Loucy (cell line): ENCODE data around the gene KBTBD2.
"Not testable (repeated sequence)": the region's sequence is repeated elsewhere in the genome, so short reads cannot be mapped to it uniquely, and the experiment has no call there.

Experiments used
- H2AFZ ChIP-seq: fragments of 200-600 bp; sonication (generic); 2 replicates; pipeline ENCODE4 v1.6.0; 2016; ENCODE audit warnings: antibody characterized with exemption, mild to moderate bottlenecking, low read length, moderate library complexity
- H3F3A ChIP-seq: fragments of 200-600 bp; 2 replicates; pipeline ENCODE4 v1.6.0; 2016; ENCODE audit warnings: antibody characterized with exemption, low read depth, mild to moderate bottlenecking
- H3K27me3 ChIP-seq: fragments of 200-600 bp; sonication (generic); 2 replicates; pipeline ENCODE4 v1.6.1; 2014; ENCODE audit warnings: low read length, mild to moderate bottlenecking; ENCODE audit not compliant: insufficient read depth, poor library complexity, severe bottlenecking
- H3K36me3 ChIP-seq: fragments of 200-600 bp; sonication (generic); 2 replicates; pipeline ENCODE4 v1.6.1; 2016; ENCODE audit warnings: low read length; ENCODE audit not compliant: insufficient read depth
- H3K4me1 ChIP-seq: fragments of 200-600 bp; sonication (generic); 2 replicates; pipeline ENCODE4 v1.5.1; 2014; ENCODE audit warnings: low read length, mild to moderate bottlenecking; ENCODE audit not compliant: insufficient read depth, poor library complexity, severe bottlenecking
- H3K4me2 ChIP-seq: fragments of 200-600 bp; sonication (generic); 2 replicates; pipeline ENCODE4 v1.6.0; 2014; ENCODE audit warnings: antibody characterized with exemption, low read length, low read depth, mild to moderate bottlenecking; ENCODE audit not compliant: poor library complexity, severe bottlenecking
- H3K4me3 ChIP-seq: fragments of 200-600 bp; sonication (generic); 2 replicates; pipeline ENCODE4 v1.5.1; 2014; ENCODE audit warnings: low read length, mild to moderate bottlenecking, mixed read lengths; ENCODE audit not compliant: poor library complexity, severe bottlenecking
- H3K79me2 ChIP-seq: fragments of 200-600 bp; sonication (generic); 2 replicates; pipeline ENCODE4 v1.6.1; 2014; ENCODE audit warnings: low read length; ENCODE audit not compliant: insufficient read depth
- H3K9ac ChIP-seq: fragments of 200-600 bp; sonication (generic); 2 replicates; pipeline ENCODE4 v1.6.0; 2014; ENCODE audit warnings: mild to moderate bottlenecking, low read depth, low read length, moderate library complexity; ENCODE audit not compliant: poor library complexity, severe bottlenecking
- H3K9me2 ChIP-seq: fragments of 200-600 bp; sonication (generic); replicated peaks from 2 replicates; pipeline ENCODE4 v1.6.1; 2016; ENCODE audit warnings: low read depth, low read length, mixed read lengths
- H3K9me3 ChIP-seq: fragments of 200-600 bp; sonication (generic); 2 replicates; pipeline ENCODE4 v1.6.1; 2014; ENCODE audit warnings: mild to moderate bottlenecking, antibody characterized with exemption, low read length, low read depth; ENCODE audit not compliant: insufficient read depth
- H4K20me1 ChIP-seq: fragments of 200-600 bp; sonication (generic); 2 replicates; pipeline ENCODE4 v1.6.0; 2014; ENCODE audit warnings: antibody characterized with exemption, low read length, mild to moderate bottlenecking; ENCODE audit not compliant: insufficient read depth, poor library complexity, severe bottlenecking
- EZH2phosphoT487 ChIP-seq: fragments of 200-600 bp; IDR thresholded peaks from 2 replicates; pipeline ENCODE4 v1.6.1; 2018; ENCODE audit warnings: antibody characterized with exemption, mild to moderate bottlenecking, moderate library complexity, borderline replicate concordance
- TF ChIP-seq, protein P1 (sequence below): fragments of 200-600 bp; sonication (generic); conservative IDR thresholded peaks from 2 replicates; pipeline ENCODE4 v1.5.1; 2014; ENCODE audit warnings: mild to moderate bottlenecking, antibody characterized with exemption, low read length

KBTBD2 gene

DNA sequence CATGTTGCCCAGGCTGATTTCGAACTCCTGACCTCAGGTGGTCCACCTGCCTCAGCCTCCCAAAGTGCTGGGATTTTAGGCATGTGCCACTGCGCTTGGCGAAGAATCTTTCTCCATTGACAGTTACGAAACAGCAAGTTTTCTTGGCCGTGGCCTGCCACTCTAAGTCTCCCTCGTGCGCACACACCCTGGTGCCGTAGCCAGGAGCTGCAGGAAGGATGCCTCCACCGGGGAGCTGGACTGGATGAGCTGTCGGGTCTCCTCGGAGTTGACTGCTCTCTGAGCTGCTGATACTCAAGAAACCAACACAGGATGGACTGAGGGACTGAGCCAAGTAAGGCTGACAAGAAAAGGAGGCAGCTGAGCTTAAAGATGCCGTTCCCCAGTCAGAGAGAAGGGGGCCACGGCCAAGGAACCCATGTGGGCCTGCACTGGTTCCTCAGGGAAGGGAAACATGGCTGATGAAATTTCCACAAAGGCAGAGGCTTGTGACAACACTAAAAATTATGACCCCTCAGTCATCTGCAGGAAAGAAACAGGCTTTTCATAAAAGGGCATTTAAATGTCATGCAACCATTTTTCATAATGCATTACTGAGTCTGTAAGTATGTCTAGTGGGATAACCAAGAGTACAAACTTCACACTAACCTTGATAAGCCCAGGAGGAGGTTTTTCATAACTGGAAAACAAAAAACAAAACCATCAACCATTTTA is 38.0 kb upstream of the KBTBD2 start:
- H3K79me2 ChIP-seq, result no peaks in the 10 kb centered on the region
- no peak overlapping the region for H3K9ac ChIP-seq
- no peaks in the 10 kb centered on the region for H4K20me1 ChIP-seq
- H3K27me3 ChIP-seq, result peaks cover 5% of the 10 kb centered on the region
- H3K36me3 ChIP-seq, result no peaks in the 10 kb centered on the region
- no peak for TF ChIP-seq EZH2phosphoT487
- TF ChIP-seq, protein P1, sequence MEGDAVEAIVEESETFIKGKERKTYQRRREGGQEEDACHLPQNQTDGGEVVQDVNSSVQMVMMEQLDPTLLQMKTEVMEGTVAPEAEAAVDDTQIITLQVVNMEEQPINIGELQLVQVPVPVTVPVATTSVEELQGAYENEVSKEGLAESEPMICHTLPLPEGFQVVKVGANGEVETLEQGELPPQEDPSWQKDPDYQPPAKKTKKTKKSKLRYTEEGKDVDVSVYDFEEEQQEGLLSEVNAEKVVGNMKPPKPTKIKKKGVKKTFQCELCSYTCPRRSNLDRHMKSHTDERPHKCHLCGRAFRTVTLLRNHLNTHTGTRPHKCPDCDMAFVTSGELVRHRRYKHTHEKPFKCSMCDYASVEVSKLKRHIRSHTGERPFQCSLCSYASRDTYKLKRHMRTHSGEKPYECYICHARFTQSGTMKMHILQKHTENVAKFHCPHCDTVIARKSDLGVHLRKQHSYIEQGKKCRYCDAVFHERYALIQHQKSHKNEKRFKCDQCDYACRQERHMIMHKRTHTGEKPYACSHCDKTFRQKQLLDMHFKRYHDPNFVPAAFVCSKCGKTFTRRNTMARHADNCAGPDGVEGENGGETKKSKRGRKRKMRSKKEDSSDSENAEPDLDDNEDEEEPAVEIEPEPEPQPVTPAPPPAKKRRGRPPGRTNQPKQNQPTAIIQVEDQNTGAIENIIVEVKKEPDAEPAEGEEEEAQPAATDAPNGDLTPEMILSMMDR, result no peak
- H3K4me1 ChIP-seq, result no peaks in the 10 kb centered on the region
- H3K4me2 ChIP-seq, result no peak overlapping the region
- no peak overlapping the region for H2AFZ ChIP-seq
- H3K9me3 ChIP-seq, result no peaks in the 10 kb centered on the region
- H3K9me2 ChIP-seq, result no peaks in the 10 kb centered on the region
- no peak overlapping the region for H3K4me3 ChIP-seq
- H3F3A ChIP-seq, result no peaks in the 10 kb centered on the region

DNA sequence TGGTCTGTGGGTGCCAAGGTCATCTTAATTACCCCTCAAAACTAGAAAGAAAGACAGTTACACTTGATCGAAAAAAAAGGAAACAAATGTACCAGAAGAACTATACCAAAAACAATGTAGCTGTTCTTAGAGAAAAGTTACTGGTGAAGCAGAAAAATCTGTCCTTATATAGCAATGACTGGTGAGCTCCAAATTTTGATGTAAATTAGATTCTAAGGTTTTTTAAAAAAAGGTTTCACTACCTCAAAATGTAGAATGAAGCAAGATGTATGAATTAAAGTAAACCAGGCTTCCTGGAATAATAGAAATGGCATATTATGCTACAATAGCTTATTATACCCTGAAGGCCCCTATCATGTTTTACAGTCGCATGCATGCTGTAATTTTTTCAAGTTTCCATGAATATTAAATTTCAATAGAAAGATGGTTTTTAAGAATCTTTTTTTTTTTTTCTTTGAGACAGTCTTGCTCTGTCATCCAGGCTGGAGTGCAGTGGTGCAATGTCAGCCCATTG is 37.3 kb upstream of the KBTBD2 start:
- Histone ChIP-seq H3K4me2 (no peak overlapping the region), H3F3A (no peaks in the 10 kb centered on the region), H3K4me3 (no peak overlapping the region), H3K9ac (no peak overlapping the region), H4K20me1 (no peaks in the 10 kb centered on the region), H3K9me3 (no peaks in the 10 kb centered on the region), H3K4me1 (no peaks in the 10 kb centered on the region), H2AFZ (no peak overlapping the region), H3K27me3 (peaks cover 5% of the 10 kb centered on the region), H3K9me2 (no peaks in the 10 kb centered on the region), H3K79me2 (no peaks in the 10 kb centered on the region), H3K36me3 (no peaks in the 10 kb centered on the region)
- TF ChIP-seq, protein P1, result no peak
- no peak for TF ChIP-seq EZH2phosphoT487

DNA sequence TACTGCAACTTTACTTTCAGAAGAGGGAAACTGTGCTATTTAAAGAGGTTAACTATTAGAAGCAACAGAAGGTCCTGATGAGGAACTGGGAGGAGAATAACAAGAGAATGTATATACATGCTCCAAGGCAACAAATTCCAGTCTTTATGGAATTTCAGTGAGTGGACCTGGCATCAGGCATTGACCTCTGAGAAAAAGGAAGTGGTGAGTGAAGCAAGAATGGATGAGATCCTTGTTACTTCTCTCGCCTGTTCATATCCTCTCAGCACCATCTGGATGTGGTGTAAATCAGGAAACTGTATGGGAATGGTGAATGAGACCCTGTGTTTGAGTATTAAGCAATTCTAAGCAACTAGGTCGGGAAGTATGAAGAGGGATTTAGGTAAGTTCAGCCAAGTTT is 30.3 kb upstream of the KBTBD2 start:
- Histone ChIP-seq H3K36me3 (no peaks in the 10 kb centered on the region), H3K9me3 (no peaks in the 10 kb centered on the region), H3K4me1 (no peaks in the 10 kb centered on the region), H3K79me2 (no peaks in the 10 kb centered on the region), H3K9ac (no peak overlapping the region), H4K20me1 (no peaks in the 10 kb centered on the region), H3K4me3 (no peak overlapping the region), H3K27me3 (peaks cover 5% of the 10 kb centered on the region), H3F3A (no peaks in the 10 kb centered on the region), H2AFZ (no peak overlapping the region), H3K9me2 (no peaks in the 10 kb centered on the region), H3K4me2 (no peak overlapping the region)
- TF ChIP-seq EZH2phosphoT487, result no peak
- TF ChIP-seq, protein P1, result no peak

DNA sequence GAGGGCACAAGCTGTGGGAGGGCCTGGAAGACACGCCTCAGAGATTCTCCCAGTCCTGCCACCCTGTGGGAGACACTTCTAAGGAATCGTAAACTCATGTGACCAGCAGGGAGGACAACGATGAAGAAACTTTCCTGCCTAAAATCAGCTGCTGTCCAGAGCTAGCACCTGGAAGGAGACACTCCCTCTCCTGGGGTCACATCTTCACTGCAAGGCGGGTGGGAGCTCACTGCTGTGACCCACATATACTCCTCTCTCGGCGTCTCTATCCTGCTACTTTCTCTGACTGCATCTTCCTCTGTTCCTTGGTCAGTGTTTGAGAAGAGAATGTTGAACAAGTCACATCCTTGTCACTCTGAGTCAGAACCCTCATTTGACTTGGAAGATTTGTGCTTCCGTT is 25.4 kb upstream of the KBTBD2 start:
- H2AFZ ChIP-seq, H3K36me3 ChIP-seq, H3K9ac ChIP-seq, H3K79me2 ChIP-seq, H3K4me3 ChIP-seq, H3F3A ChIP-seq, H3K9me2 ChIP-seq, H3K4me2 ChIP-seq, H3K4me1 ChIP-seq, H3K27me3 ChIP-seq, H4K20me1 ChIP-seq, H3K9me3 ChIP-seq: not testable (repeated sequence)
